ENCODE measurements around the gene TMEM271.

TMEM271 gene

GRCh38 chr4:530017-530781 is 45.9 kb downstream of the TMEM271 start:
- H3K36me3 Mint-ChIP-seq = peaks cover 80% of the 10 kb centered on the region

DNA sequence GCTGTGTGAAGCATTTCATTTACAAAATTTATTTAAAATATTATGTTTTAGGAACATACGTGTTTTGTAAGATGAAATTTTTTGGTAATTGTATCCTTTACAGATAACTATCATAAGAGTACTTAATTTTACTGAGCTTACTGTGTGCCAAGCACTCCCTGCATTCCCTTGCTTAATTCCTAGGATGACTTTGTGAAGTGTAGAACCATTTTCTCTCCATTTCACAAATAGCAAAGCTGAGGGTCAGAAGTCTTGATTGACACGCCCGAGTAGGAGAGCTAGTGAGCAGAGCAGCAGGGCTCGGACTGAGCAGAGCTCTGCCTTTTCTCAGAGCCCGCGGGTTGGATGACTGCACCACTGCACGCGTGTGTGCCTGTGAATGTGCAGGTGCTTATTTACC is 46.5 kb downstream of the TMEM271 start:
- no peaks in the 10 kb centered on the region for H3K4me1 Mint-ChIP-seq
- peaks cover 82% of the 10 kb centered on the region for H3K36me3 Mint-ChIP-seq
- DNase-seq = no peak
- peaks cover 25% of the 10 kb centered on the region for H3K9me3 Mint-ChIP-seq
- no peaks in the 10 kb centered on the region for H3K27me3 Mint-ChIP-seq
- CTCF ChIA-PET = no interaction called here
- H3K4me3 Mint-ChIP-seq = no peak overlapping the region
- no peak overlapping the region for H3K27ac Mint-ChIP-seq

More at GRCh38 chr4:530017-530781, 45.9 kb downstream of the TMEM271 start:
- no peak overlapping the region for H3K27ac Mint-ChIP-seq
- no peaks in the 10 kb centered on the region for H3K4me1 Mint-ChIP-seq
- DNase-seq = no peak
- no peaks in the 10 kb centered on the region for H3K27me3 Mint-ChIP-seq
- H3K9me3 Mint-ChIP-seq = peaks cover 28% of the 10 kb centered on the region
- CTCF ChIA-PET = no interaction called here
- H3K4me3 Mint-ChIP-seq = no peak overlapping the region

- CTCF ChIA-PET = no interaction called here
- no peak overlapping the region for H3K4me3 Mint-ChIP-seq
- no peak overlapping the region for H3K27ac Mint-ChIP-seq
- peaks cover 22% of the 10 kb centered on the region for H3K9me3 Mint-ChIP-seq
- H3K4me1 Mint-ChIP-seq = no peaks in the 10 kb centered on the region
- H3K36me3 Mint-ChIP-seq = peaks cover 84% of the 10 kb centered on the region
- no peaks in the 10 kb centered on the region for H3K27me3 Mint-ChIP-seq
- DNase-seq = no peak
Observed at GRCh38 chr4:528835-529234, 47.3 kb downstream of the TMEM271 start.

GRCh38 chr4:528296-528695 is 47.8 kb downstream of the TMEM271 start:
- H3K36me3 Mint-ChIP-seq = peaks cover 85% of the 10 kb centered on the region
- no peak overlapping the region for H3K4me3 Mint-ChIP-seq
- H3K27me3 Mint-ChIP-seq = no peaks in the 10 kb centered on the region
- CTCF ChIA-PET = no interaction called here
- H3K27ac Mint-ChIP-seq = no peak overlapping the region
- no peaks in the 10 kb centered on the region for H3K4me1 Mint-ChIP-seq
- peaks cover 19% of the 10 kb centered on the region for H3K9me3 Mint-ChIP-seq
- no peak for DNase-seq

- no peak overlapping the region for H3K4me3 Mint-ChIP-seq
- H3K27ac Mint-ChIP-seq = no peak overlapping the region
- peaks cover 9% of the 10 kb centered on the region for H3K9me3 Mint-ChIP-seq
- H3K36me3 Mint-ChIP-seq = peaks cover 84% of the 10 kb centered on the region
- no peaks in the 10 kb centered on the region for H3K4me1 Mint-ChIP-seq
- H3K27me3 Mint-ChIP-seq = no peaks in the 10 kb centered on the region
- DNase-seq = no peak
- CTCF ChIA-PET = no interaction called here
Observed at GRCh38 chr4:526971-527460, 49.1 kb downstream of the TMEM271 start.

GRCh38 chr4:526189-526909 is 49.7 kb downstream of the TMEM271 start:
- Mint-ChIP-seq H3K36me3 (peaks cover 84% of the 10 kb centered on the region), H3K4me1 (no peaks in the 10 kb centered on the region), H3K9me3 (peaks cover 7% of the 10 kb centered on the region), H3K4me3 (no peak overlapping the region), H3K27me3 (no peaks in the 10 kb centered on the region), H3K27ac (no peak overlapping the region)
- CTCF ChIA-PET = no interaction called here
- DNase-seq = no peak

DNA sequence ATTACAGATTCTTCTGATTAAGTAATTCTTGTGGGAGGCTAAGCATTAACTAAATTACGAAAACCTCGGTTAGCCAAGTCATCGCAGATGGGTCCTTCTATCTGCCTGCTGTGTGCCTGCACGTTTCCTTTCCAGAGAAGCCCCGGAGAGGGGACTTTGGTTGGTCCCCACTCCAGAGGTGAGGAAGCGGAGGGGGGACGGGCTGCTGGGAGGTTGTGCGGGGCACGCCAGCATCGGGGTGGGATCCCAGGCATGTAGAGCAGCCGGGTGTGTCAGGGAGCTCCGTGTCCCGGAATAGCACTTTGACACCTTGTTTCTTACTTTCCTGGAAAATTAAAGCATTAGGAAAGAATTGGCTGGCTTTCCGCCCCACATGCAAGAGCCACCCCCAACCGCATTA is 50.4 kb downstream of the TMEM271 start:
- no peaks in the 10 kb centered on the region for H3K27me3 Mint-ChIP-seq
- CTCF ChIA-PET = no interaction called here
- no peak overlapping the region for H3K4me3 Mint-ChIP-seq
- no peak overlapping the region for H3K27ac Mint-ChIP-seq
- DNase-seq = no peak
- no peaks in the 10 kb centered on the region for H3K4me1 Mint-ChIP-seq
- H3K36me3 Mint-ChIP-seq = peaks cover 82% of the 10 kb centered on the region
- H3K9me3 Mint-ChIP-seq = peaks cover 7% of the 10 kb centered on the region

DNA sequence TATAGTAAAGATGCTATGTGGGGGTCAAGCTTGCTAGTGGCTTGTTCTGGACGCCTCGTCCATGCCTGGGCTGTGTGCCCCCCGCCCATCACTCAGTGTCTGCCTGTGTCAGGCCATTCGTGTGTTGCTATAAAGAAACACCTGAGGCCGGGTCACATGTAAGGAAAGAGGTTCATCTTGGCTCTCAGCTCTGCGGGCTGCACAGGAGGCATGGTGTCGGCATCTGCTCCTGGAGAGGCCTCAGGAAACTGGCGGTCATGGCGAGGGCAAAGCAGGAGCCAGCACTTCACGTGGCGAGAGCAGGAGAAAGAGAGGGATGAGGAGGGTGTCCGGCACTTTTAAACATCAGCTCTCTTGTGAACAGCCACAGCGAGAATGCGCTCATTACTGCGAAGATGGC is 51.9 kb downstream of the TMEM271 start:
- H3K4me1 Mint-ChIP-seq = no peaks in the 10 kb centered on the region

More for the DNA sequence above, 51.9 kb downstream of the TMEM271 start:
- H3K9me3 Mint-ChIP-seq = peaks cover 7% of the 10 kb centered on the region
- no peak for DNase-seq
- H3K27me3 Mint-ChIP-seq = no peaks in the 10 kb centered on the region
- H3K27ac Mint-ChIP-seq = no peak overlapping the region
- H3K36me3 Mint-ChIP-seq = peaks cover 81% of the 10 kb centered on the region
- H3K4me3 Mint-ChIP-seq = no peak overlapping the region
- CTCF ChIA-PET = no interaction called here
